GM03348 (cell line): Measurements from ENCODE around the gene NPC1.
"Not testable (repeated sequence)": the region's sequence is repeated elsewhere in the genome, so short reads cannot be mapped to it uniquely, and the experiment has no call there.

Experiments used
- DNase-seq: peaks from one replicate; pipeline ENCODE4 v3.0.0; 2012; ENCODE audit warnings: low spot score

The NPC1 gene

DNA sequence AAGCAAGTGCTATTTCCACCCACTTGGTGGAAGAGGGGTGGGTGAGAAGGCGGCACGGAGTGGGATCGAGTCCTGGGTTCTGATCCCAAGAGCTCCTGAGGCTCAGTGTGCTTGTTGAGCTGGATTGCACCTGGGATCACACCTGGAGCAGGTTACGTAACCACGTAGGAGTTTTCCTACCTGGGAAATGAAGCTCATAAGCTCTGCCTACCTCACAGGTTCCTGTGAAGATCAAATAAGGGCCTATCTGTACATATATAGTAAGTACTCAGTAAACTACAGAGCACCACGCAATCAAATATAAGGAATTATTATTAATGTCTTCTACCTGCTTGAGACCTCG is 11.0 kb downstream of the NPC1 start:
- DNase-seq = no peak

GRCh38 chr18:23574611-23575308 is 11.5 kb downstream of the NPC1 start:
- no peak for DNase-seq

DNA sequence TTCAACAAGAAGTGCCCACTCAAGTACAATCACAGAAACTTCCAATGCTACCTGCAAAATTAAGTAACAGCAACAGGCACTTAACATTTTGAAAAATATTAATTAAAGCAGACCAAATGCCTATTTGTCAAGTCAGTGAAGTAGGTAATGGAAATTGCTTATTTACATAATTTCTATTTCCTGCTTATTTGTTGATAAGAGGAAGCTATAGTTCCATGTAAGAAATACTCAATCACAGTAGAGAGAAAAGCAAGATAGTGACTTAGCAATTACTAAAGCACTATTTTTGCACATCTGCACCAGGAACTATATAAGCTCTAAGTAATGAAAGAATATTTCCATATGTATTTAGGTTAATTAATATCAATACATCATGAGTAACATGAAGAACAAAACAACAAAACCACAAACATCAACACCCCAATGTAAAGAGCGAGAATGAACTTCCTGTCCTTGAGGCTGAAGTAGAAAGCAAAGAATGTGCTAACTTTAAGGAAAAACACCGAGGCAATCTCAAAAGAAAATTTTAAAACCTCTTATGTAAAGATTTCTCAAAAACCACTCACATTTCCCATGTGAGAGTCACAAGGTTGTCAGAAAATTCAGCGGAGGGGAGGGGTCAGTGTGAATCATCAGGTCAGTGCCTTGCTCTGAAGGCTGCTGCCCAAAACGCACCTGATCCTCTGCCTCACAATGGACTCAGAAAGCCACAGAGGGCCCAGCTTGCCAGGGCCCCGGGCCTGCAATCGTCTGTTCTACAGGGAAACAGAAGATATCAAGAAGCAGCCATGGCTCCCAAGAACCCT is 12.5 kb downstream of the NPC1 start:
- peak; percentile 59 for DNase-seq

DNA sequence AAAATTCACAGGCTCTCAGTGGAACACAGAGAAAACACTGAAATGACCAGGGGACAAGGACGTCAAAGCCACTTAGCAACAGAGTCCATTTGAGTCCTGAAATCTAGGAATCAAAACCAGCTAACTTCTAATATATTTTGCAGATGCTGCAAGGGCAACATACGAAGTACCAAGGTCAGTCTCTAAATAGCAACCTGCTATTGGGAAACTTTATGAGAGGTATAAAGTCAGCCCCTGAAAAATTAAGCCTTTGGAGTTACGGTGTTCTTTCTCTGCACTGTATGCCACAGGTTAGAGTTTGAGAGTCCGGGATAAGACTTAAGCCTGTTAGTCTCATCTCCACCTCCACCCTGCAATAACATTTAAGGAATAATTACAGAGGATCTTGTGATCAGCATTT is 13.3 kb downstream of the NPC1 start:
- DNase-seq = no peak

DNA sequence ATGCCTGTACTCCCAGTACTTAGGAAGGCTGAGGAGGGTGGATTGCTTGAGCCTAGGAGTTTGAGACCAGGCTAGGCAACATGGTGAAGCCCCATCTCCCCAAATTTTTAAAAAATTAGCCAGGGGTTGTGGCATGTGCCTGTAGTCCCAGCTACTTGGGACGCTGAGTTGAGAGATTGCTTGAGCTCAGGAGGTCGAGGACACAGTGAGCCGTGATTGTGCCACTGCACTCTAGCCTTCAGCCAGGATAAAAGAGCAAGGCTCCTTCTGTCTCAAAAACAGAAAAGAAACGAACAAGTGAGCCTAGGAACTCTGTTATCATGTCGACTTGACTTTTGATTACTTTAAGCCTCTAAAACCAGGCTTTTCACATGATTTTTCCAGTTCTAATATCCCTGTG is 13.7 kb downstream of the NPC1 start:
- DNase-seq = no peak

- no peak for DNase-seq
These were observed 14.3 kb downstream of the NPC1 start for GRCh38 chr18:23572012-23572411.

GRCh38 chr18:23570912-23571504 is 15.3 kb downstream of the NPC1 start:
- DNase-seq = no peak

DNA sequence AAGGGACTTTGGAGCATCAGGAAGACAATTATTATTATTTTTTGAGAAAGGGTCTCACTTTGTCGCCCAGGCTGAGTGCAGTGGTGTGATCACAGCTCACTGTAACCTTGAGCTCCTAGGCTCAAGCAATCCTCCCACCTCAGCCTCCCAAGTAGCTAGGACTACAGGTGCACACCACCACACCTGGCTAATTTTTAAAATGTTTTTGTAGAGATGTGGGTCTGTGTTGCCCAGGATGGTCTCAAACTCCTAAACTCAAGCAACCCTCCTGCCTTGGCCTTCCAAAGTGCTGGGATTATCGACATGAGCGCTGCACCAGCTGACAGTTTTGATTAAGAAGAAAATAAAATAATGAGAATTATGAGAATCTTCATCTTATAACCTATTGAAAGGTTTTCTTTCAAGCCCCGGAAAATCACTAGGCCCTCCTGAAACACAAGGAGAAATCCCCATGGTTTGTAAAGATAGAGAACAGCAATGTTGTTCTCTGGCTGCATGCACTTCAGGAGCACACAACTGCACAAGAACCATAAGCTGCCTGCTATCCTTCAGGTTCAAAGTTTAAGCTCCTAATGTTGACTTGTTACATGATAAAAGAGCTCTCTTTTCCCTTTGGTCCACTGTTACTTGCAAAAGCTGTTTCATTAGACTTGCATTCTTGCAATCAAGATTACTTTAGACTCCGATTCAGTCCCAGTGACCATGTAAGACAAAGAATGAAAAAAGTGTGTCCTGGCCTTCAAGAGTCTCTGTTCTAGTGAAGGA is 16.8 kb downstream of the NPC1 start:
- DNase-seq = no peak

GRCh38 chr18:23568281-23569138 is 17.8 kb downstream of the NPC1 start:
- DNase-seq = no peak

GRCh38 chr18:23567671-23568070 is 18.6 kb downstream of the NPC1 start:
- no peak for DNase-seq

DNA sequence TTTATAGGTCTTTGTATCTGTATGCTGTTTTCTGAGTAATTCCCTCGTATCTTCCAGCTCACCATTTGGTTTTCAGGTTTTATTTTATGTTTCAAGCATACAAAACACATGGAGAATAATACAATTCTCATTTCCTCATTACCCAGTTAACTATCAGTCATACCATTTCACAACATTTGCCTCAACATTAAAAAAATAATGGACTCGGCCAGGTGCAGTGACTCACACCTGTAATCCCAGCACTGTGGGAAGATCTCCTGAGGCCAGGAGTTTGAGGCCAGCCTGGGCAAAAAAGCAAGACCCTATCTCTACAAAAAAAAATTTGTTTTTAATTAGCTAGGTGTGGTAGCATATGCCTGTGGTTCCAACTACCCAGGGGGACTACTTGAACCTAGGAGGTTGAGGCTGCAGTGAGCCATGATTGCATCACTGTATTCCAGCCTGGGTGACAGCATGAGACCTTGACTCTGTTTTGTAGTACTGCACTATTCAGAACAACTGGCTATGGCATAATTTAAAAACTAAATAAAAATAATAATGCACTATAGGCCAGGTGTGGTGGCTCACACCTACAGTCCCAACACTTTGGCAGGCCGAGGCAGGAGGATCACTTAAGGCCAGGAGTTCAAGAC is 20.3 kb downstream of the NPC1 start:
- DNase-seq = no peak

- peak; percentile 22 for DNase-seq
These were observed 22.8 kb downstream of the NPC1 start for GRCh38 chr18:23563377-23564043.

DNA sequence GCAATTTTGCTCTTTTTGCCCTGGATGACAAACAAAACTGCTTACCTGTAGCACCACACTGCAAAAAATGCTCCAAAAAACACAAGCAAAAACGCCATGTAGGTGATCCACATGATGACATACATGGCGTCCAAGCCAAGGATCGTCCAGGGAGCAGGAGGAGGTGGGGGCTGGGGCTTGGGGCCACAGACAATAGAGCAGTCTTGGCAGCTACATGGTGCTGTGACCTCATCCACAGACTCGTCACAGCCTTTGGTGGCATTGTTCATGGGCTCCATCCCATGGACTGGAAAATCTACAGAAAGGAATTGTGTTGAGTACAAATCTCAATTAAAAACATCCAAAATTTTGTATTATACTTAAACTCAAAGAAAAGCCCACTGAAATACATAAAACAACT is 26.1 kb downstream of the NPC1 start:
- no peak for DNase-seq

DNA sequence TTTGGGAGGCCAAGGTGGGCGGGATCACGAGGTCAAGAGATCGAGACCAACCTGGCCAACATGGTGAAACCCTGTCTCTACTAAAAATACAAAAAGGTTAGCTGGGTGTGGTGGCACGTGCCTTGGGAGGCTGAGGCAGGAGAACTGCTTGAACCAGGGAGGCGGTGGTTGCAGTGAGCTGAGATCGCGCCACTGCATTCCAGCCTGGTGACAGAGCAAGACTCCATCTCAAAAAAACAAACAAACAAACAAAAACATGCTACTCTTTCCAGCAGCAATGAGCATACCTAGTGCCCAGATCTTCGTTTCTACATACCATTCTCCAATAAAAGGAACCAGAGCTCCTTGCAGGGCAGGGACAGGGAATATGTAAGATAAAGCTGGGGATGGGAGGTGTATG is 28.8 kb downstream of the NPC1 start:
- DNase-seq = not testable (repeated sequence)

GRCh38 chr18:23556145-23556780 is 30.0 kb downstream of the NPC1 start:
- no peak for DNase-seq

- no peak for DNase-seq
These were observed 32.4 kb downstream of the NPC1 start for GRCh38 chr18:23553887-23554286.

DNA sequence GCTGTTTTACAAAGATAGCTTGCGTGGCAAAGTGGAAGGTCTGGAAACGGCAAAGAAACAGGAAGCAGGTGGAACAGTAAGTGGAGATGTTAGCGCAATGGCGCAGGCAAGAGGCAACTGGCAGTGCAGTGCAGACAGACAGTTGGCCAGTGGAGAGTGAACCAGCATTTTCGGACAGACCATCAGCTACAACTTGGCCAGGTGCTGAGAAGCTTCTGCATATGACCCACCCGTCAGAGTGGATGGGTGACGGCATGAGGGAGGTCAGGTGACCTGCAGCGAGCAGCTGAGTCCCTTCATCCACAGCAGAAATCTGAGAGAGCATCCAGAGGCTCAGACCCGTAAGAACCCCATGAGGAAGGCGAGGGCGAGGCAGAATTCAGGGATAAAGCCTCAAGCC is 33.8 kb downstream of the NPC1 start:
- DNase-seq = no peak

GRCh38 chr18:23551978-23552377 is 34.3 kb downstream of the NPC1 start:
- DNase-seq = no peak

- DNase-seq = no peak
These were observed 35.4 kb downstream of the NPC1 start for GRCh38 chr18:23550898-23551297.

GRCh38 chr18:23548719-23549118 is 37.6 kb downstream of the NPC1 start:
- no peak for DNase-seq
